Mesenchymal stem cell (in vitro differentiated cells and primary cell): ENCODE data around the gene GHR.
"Not testable (repeated sequence)": the region's sequence is repeated elsewhere in the genome, so short reads cannot be mapped to it uniquely, and the experiment has no call there.

Experiments
- DNase-seq: peaks from one replicate; pipeline ENCODE4 v3.0.0-alpha.2; 2013
- H2AFZ ChIP-seq: one replicate; pipeline ENCODE4 v1.6.1; 2013; ENCODE audit warnings: low read depth, mild to moderate bottlenecking, control low read depth, inconsistent platforms, low read length, moderate library complexity
- H2AK5ac ChIP-seq: 2 replicates; pipeline ENCODE4 v1.6.1; 2013; ENCODE audit warnings: low read length, moderate library complexity, mild to moderate bottlenecking, inconsistent platforms; ENCODE audit not compliant: severe bottlenecking
- H2BK120ac ChIP-seq: one replicate; pipeline ENCODE4 v1.6.1; 2013; ENCODE audit warnings: low read depth, mild to moderate bottlenecking, inconsistent platforms, low read length, moderate library complexity
- H2BK12ac ChIP-seq, 2 experiments: one replicate each; pipeline ENCODE4 v1.6.1; 2013; ENCODE audit warnings: inconsistent platforms in 2 of 2, low read length in 2 of 2, mild to moderate bottlenecking in 2 of 2, moderate library complexity in 2 of 2, control low read depth in 1 of 2
- H2BK15ac ChIP-seq: one replicate; pipeline ENCODE4 v1.6.1; 2013; ENCODE audit warnings: mild to moderate bottlenecking, low read depth, inconsistent platforms; ENCODE audit not compliant: poor library complexity, severe bottlenecking
- H2BK5ac ChIP-seq: 2 replicates; pipeline ENCODE4 v1.6.1; 2013; ENCODE audit warnings: low read depth, mild to moderate bottlenecking, low read length, control low read depth, inconsistent platforms; ENCODE audit not compliant: poor library complexity, severe bottlenecking
- H3K14ac ChIP-seq, 2 experiments: one replicate each; pipeline ENCODE4 v1.6.1; 2013; ENCODE audit warnings: inconsistent platforms in 2 of 2, low read length in 2 of 2, control low read depth in 1 of 2, mild to moderate bottlenecking in 1 of 2, moderate library complexity in 1 of 2
- H3K18ac ChIP-seq, 2 experiments: one replicate each; pipeline ENCODE4 v1.6.1; 2013; ENCODE audit warnings: inconsistent platforms in 2 of 2, low read length in 2 of 2, control low read depth in 1 of 2, low read depth in 1 of 2, mild to moderate bottlenecking in 1 of 2
- H3K23ac ChIP-seq, 2 experiments: one replicate each; pipeline ENCODE4 v1.6.1; 2013; ENCODE audit warnings: inconsistent platforms in 2 of 2, low read length in 2 of 2, mild to moderate bottlenecking in 2 of 2, moderate library complexity in 2 of 2, control low read depth in 1 of 2
- H3K27ac ChIP-seq: 2 replicates; pipeline ENCODE4 v1.5.1; 2013; ENCODE audit warnings: mild to moderate bottlenecking, moderate library complexity, low read length, control low read depth, inconsistent platforms; ENCODE audit not compliant: poor library complexity, severe bottlenecking
- H3K27me3 ChIP-seq, 2 experiments: 2 replicates each; pipeline versions ENCODE4 v1.6.1 to v1.7.0; 2013; ENCODE audit warnings: low read length in 2 of 2, mild to moderate bottlenecking in 2 of 2, moderate library complexity in 2 of 2, control low read depth in 1 of 2, inconsistent platforms in 1 of 2; ENCODE audit not compliant: control insufficient read depth in 1 of 2, insufficient read depth in 1 of 2
- H3K36me3 ChIP-seq, 2 experiments: 2 replicates each; pipeline versions ENCODE4 v1.6.1 to v1.7.0; 2013; ENCODE audit warnings: low read length in 2 of 2, control low read depth in 1 of 2, inconsistent platforms in 1 of 2, low read depth in 1 of 2, mild to moderate bottlenecking in 1 of 2; ENCODE audit not compliant: insufficient read depth in 2 of 2, control insufficient read depth in 1 of 2
- H3K4ac ChIP-seq, 2 experiments: one replicate each; pipeline ENCODE4 v1.6.1; 2013; ENCODE audit warnings: inconsistent platforms in 2 of 2, low read length in 2 of 2, mild to moderate bottlenecking in 2 of 2, moderate library complexity in 2 of 2, control low read depth in 1 of 2, low read depth in 1 of 2
- H3K4me1 ChIP-seq: 2 replicates; pipeline ENCODE4 v1.6.1; 2013; ENCODE audit warnings: low read depth, low read length, control low read depth; ENCODE audit not compliant: control insufficient read depth, insufficient read depth
- H3K4me2 ChIP-seq: 2 replicates; pipeline ENCODE4 v1.6.1; 2013; ENCODE audit warnings: low read length, mild to moderate bottlenecking, inconsistent platforms; ENCODE audit not compliant: poor library complexity, severe bottlenecking
- H3K4me3 ChIP-seq, 2 experiments: 2 replicates each; pipeline versions ENCODE4 v1.5.1 to v1.7.0; 2013; ENCODE audit warnings: low read length in 2 of 2, mild to moderate bottlenecking in 2 of 2, control low read depth in 1 of 2, low read depth in 1 of 2; ENCODE audit not compliant: insufficient read depth in 1 of 2
- H3K79me1 ChIP-seq: replicated peaks from 2 replicates; pipeline ENCODE4 v1.6.1; 2013; ENCODE audit warnings: mild to moderate bottlenecking, control low read depth, low read length, inconsistent platforms; ENCODE audit not compliant: poor library complexity, severe bottlenecking
- H3K9ac ChIP-seq: 2 replicates; pipeline ENCODE4 v1.7.0; 2013; ENCODE audit warnings: mild to moderate bottlenecking, low read length, moderate library complexity
- H3K9me3 ChIP-seq: 2 replicates; pipeline ENCODE4 v1.7.0; 2013; ENCODE audit warnings: mild to moderate bottlenecking, low read length; ENCODE audit not compliant: control insufficient read depth
- H4K8ac ChIP-seq: one replicate; pipeline ENCODE4 v1.6.1; 2013; ENCODE audit warnings: inconsistent platforms, mild to moderate bottlenecking, low read length, moderate library complexity
- H4K91ac ChIP-seq: one replicate; pipeline ENCODE4 v1.6.1; 2013; ENCODE audit warnings: mild to moderate bottlenecking, low read length, inconsistent platforms
- WGBS: methylation state at CpG from one replicate; pipeline ENCODE4 v1.1.7; 2013; ENCODE audit warnings: mixed read lengths; 5-methylcytosine and 5-hydroxymethylcytosine counted together

GHR gene

DNA sequence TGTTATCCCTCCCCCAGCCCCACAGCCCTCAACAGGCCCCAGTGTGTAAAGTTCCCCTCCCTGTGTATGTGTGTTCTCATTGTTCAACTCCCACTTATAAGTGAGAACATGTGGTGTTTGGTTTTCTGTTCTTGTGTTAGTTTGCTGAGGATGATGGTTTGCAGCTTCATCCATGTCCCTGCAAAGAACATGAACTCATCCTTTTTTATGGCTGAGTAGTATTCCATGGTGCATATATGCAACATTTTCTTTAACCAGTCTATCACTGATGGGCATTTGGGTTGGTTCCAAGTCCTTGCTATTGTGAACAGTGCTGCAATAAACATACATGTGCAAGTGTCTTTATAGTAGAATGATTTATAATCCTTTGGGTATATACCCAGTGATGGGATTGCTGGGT is 261.8 kb downstream of the GHR start:
- not testable (repeated sequence) for H3K4me1 ChIP-seq, H2BK15ac ChIP-seq, DNase-seq, H3K14ac ChIP-seq, H3K36me3 ChIP-seq, H3K4me2 ChIP-seq, H2BK120ac ChIP-seq, H2AK5ac ChIP-seq, H2AFZ ChIP-seq, H4K8ac ChIP-seq, H3K9ac ChIP-seq, H2BK5ac ChIP-seq, H3K4ac ChIP-seq, H3K27ac ChIP-seq, H3K18ac ChIP-seq, H3K4me3 ChIP-seq, H3K27me3 ChIP-seq, H4K91ac ChIP-seq, H3K23ac ChIP-seq, H2BK12ac ChIP-seq, H3K79me1 ChIP-seq
- H3K9me3 ChIP-seq: peaks cover 12% of the 10 kb centered on the region

DNA sequence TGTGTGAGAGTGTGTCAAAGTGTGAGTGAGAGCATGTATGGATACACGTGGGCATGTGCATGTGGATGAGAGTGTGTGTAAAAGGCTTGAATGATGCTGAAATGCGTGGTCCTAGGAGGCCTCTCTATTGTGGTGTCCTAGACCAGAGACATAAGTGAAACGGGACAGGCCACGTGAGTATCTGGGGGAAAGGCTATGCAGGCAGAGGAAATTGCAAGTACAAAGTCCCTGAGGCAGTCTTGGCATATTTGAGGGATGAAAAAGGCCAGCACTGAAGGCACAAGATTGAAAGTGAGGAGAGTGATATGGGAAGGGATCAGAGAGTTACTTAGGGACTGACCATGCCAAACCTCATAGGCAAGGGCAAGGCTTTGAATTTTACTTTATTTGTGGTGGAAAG is 266.2 kb downstream of the GHR start:
- DNase-seq: no peak
- no peaks in the 10 kb centered on the region for H3K4me1 ChIP-seq
- H3K4me2 ChIP-seq: no peak overlapping the region
- no peak overlapping the region for H3K18ac ChIP-seq
- no peak overlapping the region for H3K4ac ChIP-seq
- no peak overlapping the region for H4K91ac ChIP-seq
- no peak overlapping the region for H4K8ac ChIP-seq
- WGBS: 75% methylated on average over 4 of the region's 4 CpGs
- H3K14ac ChIP-seq: no peak overlapping the region
- no peak overlapping the region for H2BK15ac ChIP-seq
- peaks cover 4% of the 10 kb centered on the region for H3K9me3 ChIP-seq
- no peaks in the 10 kb centered on the region for H3K27me3 ChIP-seq
- no peak overlapping the region for H2BK12ac ChIP-seq
- H3K4me3 ChIP-seq: no peak overlapping the region
- no peaks in the 10 kb centered on the region for H3K79me1 ChIP-seq
- no peak overlapping the region for H3K9ac ChIP-seq
- no peaks in the 10 kb centered on the region for H3K36me3 ChIP-seq
- no peak overlapping the region for H2AK5ac ChIP-seq
- H2AFZ ChIP-seq: no peak overlapping the region
- no peak overlapping the region for H2BK120ac ChIP-seq
- no peak overlapping the region for H3K27ac ChIP-seq
- peak overlapping the region in 1 of 2 experiments; percentile 54 for H3K23ac ChIP-seq
- no peak overlapping the region for H2BK5ac ChIP-seq

DNA sequence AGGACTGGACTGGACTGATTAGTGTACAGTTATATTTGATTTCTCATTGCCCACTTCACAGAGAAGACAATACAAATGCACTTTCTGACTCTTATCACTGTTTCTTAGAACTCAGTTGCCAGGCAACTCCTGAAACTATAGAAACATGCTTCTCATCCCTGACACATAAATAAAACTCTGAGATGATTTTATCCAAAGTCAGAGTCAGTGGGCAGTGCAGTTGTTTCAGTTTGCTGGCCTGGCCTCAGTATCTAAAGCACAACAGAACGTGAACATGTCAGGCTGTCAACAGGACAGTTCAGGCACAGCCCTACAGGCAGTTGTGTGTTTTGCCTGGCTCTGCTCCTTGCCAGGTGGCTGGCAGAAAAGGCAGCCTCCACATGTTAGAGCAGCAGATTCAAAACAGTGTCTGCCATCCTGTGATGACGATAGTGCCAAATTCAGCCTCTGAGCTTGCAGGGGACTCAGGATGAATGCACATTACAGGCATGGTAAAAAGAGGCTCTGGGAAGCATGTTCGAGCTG is 268.2 kb downstream of the GHR start:
- H3K9ac ChIP-seq: peak overlapping the region; percentile 2
- H3K79me1 ChIP-seq: no peaks in the 10 kb centered on the region
- no peak overlapping the region for H4K91ac ChIP-seq
- no peak overlapping the region for H3K23ac ChIP-seq
- no peak overlapping the region for H2BK5ac ChIP-seq
- no peak overlapping the region for H4K8ac ChIP-seq
- peaks cover 2% of the 10 kb centered on the region for H3K9me3 ChIP-seq
- H3K4me1 ChIP-seq: no peaks in the 10 kb centered on the region
- H3K36me3 ChIP-seq: no peaks in the 10 kb centered on the region
- no peaks in the 10 kb centered on the region for H3K27me3 ChIP-seq
- H3K4me3 ChIP-seq: no peak overlapping the region
- no peak overlapping the region for H2BK120ac ChIP-seq
- H3K14ac ChIP-seq: peak overlapping the region in 1 of 2 experiments; percentile 18
- H2AFZ ChIP-seq: no peak overlapping the region
- H3K4ac ChIP-seq: no peak overlapping the region
- WGBS: 74% methylated on average over 2 of the region's 3 CpGs
- no peak overlapping the region for H2BK15ac ChIP-seq
- H3K18ac ChIP-seq: peak overlapping the region in 1 of 2 experiments; percentile 2
- no peak overlapping the region for H2AK5ac ChIP-seq
- no peak overlapping the region for H3K4me2 ChIP-seq
- DNase-seq: peak; percentile 14
- no peak overlapping the region for H3K27ac ChIP-seq
- peak overlapping the region in 1 of 2 experiments; percentile 21 for H2BK12ac ChIP-seq

DNA sequence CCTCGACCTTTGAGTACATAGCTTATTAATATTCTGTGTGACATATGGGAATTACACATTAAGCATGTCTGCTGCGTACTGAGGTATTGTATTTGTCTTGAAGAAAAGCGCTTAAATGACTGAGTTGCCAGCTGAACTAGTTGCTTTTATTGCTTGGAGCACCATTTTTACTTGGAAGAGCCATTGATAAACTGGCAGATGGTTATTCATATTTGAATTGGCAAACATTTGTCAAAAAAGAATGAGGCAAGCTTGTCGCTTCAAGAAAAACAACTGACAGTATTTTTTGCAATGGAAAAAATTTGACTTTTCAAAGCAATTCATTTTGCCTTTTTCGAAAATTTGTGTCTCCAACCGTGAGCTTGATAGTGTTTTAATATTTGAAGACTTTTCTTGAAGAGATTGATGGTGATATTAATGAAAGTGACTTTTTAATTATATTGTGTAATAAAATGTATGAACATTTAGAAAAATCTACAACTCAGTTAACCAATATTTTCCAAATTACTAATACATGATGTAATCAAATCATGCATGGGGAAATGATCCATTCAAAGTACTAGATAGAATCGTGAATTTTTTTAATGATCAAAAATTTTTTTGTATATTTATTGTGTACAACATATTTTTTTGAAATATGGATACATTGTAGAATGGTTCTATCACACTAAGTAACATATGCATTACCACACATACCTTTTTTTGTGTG is 278.3 kb downstream of the GHR start:
- Histone ChIP-seq H3K18ac (no peak overlapping the region), H3K27me3 (no peaks in the 10 kb centered on the region), H3K4ac (no peak overlapping the region), H3K9ac (no peak overlapping the region), H2BK12ac (no peak overlapping the region), H2BK5ac (no peak overlapping the region), H3K9me3 (peaks cover 24% of the 10 kb centered on the region), H2AK5ac (no peak overlapping the region), H3K14ac (no peak overlapping the region), H2BK15ac (no peak overlapping the region), H2AFZ (no peak overlapping the region), H3K4me1 (no peaks in the 10 kb centered on the region), H2BK120ac (no peak overlapping the region), H4K8ac (no peak overlapping the region), H3K23ac (no peak overlapping the region), H3K27ac (no peak overlapping the region), H3K79me1 (no peaks in the 10 kb centered on the region), H3K4me3 (no peak overlapping the region), H4K91ac (no peak overlapping the region), H3K4me2 (no peak overlapping the region), H3K36me3 (no peaks in the 10 kb centered on the region)
- WGBS: 97% methylated on average over 6 of the region's 7 CpGs
- no peak for DNase-seq
